Measurements from ENCODE around the gene RPS6KA5.

DNA sequence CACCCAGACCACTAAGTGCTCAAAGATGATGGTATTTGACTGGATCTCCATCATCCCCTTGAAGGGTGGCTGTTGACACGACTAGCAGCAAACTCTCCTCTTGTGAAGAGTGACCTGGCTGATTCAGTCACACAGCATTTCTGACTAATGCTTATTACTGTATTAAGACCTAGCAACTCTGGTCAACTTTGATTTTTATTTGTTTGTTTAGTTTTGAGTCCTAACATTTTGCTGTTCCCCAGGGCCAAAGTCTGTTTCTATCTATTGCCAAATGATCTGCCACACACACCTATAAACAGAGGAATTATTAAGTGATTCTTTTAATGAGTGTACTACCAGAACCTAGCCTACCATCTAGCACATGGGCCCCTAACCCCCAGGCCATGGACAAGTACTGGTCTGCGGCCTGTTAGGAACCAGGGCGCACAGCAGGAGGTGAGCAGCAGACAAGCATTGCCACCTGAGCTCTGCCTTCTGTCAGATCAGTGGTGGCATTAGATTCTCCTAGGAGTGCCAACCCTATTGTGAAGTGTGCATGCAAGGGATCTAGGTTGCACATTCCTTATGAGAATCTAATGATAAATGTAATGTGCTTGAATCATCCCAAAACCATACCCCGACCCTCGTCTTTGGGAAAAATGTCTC, 120.0 kb downstream of the RPS6KA5 start:
- TF ChIP-seq CTCF (IDR thresholded peaks at IDR 0.05; ENCODE audit: insufficient read depth, low read length) (no peak), POLR2AphosphoS5 (IDR thresholded peaks at IDR 0.05; ENCODE audit: low read depth) (no peak)
- TF ChIP-seq, protein P1, sequence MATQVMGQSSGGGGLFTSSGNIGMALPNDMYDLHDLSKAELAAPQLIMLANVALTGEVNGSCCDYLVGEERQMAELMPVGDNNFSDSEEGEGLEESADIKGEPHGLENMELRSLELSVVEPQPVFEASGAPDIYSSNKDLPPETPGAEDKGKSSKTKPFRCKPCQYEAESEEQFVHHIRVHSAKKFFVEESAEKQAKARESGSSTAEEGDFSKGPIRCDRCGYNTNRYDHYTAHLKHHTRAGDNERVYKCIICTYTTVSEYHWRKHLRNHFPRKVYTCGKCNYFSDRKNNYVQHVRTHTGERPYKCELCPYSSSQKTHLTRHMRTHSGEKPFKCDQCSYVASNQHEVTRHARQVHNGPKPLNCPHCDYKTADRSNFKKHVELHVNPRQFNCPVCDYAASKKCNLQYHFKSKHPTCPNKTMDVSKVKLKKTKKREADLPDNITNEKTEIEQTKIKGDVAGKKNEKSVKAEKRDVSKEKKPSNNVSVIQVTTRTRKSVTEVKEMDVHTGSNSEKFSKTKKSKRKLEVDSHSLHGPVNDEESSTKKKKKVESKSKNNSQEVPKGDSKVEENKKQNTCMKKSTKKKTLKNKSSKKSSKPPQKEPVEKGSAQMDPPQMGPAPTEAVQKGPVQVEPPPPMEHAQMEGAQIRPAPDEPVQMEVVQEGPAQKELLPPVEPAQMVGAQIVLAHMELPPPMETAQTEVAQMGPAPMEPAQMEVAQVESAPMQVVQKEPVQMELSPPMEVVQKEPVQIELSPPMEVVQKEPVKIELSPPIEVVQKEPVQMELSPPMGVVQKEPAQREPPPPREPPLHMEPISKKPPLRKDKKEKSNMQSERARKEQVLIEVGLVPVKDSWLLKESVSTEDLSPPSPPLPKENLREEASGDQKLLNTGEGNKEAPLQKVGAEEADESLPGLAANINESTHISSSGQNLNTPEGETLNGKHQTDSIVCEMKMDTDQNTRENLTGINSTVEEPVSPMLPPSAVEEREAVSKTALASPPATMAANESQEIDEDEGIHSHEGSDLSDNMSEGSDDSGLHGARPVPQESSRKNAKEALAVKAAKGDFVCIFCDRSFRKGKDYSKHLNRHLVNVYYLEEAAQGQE (IDR thresholded peaks at IDR 0.05; ENCODE audit: insufficient replicate concordance, low read depth) = no peak

Measured in HL-60 (cell line).